ENCODE results near the gene UNC13B. TPM values are rescaled to one million over a fixed set of nuclear protein-coding genes. Genes with fewer than 3 reads are reported as not detected.

UNC13B gene
- total and polyA plus RNA-seq, 9 of the 15 experiments (the other 6 are each of a cell fraction or from before 2014, with no cell fraction given), result 2.4 to 11.5 (median 8.6) TPM

- TF ChIP-seq DLX4 (CRISPR knock-in tag; IDR thresholded peaks at IDR 0.05) (no peak), TOE1 (IDR thresholded peaks at IDR 0.05; ENCODE audit: borderline replicate concordance) (no peak), TOE1 (CRISPR knock-in tag; IDR thresholded peaks at IDR 0.05; ENCODE audit: borderline replicate concordance, low read depth) (no peak), STAG1 (CRISPR knock-in tag; IDR thresholded peaks at IDR 0.05; ENCODE audit: borderline replicate concordance) (no peak), ZNF140 (CRISPR knock-in tag; IDR thresholded peaks at IDR 0.05) (no peak), TSHZ1 (CRISPR knock-in tag; IDR thresholded peaks at IDR 0.05) (no peak), MBD1 (CRISPR knock-in tag; IDR thresholded peaks at IDR 0.05) (no peak)
Observed at GRCh38 chr9:35397923-35398322, 236.1 kb downstream of the UNC13B start (continued).
